SU-DHL-6 (cell line): ENCODE data around the gene NKTR.
"Not testable (repeated sequence)": the region's sequence is repeated elsewhere in the genome, so short reads cannot be mapped to it uniquely, and the experiment has no call there.

Experiments used
- H2AFZ ChIP-seq: fragments of 200-600 bp; sonication (generic); 2 replicates; pipeline ENCODE4 v1.6.1; 2014; ENCODE audit warnings: low read depth, mild to moderate bottlenecking, moderate library complexity, mixed read lengths, antibody characterized with exemption, low read length; ENCODE audit not compliant: severe bottlenecking
- H3F3A ChIP-seq: fragments of 200-600 bp; shearing (Covaris generic); 2 replicates; pipeline ENCODE4 v1.6.0; 2016; ENCODE audit warnings: antibody characterized with exemption, mild to moderate bottlenecking; ENCODE audit not compliant: insufficient read depth
- H3K27ac ChIP-seq: fragments of 200-600 bp; sonication (generic); 2 replicates; pipeline ENCODE4 v1.5.1; 2016; ENCODE audit warnings: low read depth, mild to moderate bottlenecking, low read length, moderate library complexity, mixed read lengths
- H3K27me3 ChIP-seq: fragments of 200-600 bp; sonication (generic), shearing (Covaris generic); 2 replicates; pipeline ENCODE4 v1.6.0; 2014; ENCODE audit warnings: mild to moderate bottlenecking, low read length
- H3K36me3 ChIP-seq: fragments of 200-600 bp; sonication (generic); 2 replicates; pipeline ENCODE4 v1.6.1; 2014; ENCODE audit warnings: mild to moderate bottlenecking, low read length, mixed read lengths
- H3K4me2 ChIP-seq: fragments of 300-600, 200-600 bp; shearing (Covaris generic), sonication (generic); 2 replicates; pipeline ENCODE4 v1.6.0; 2014; ENCODE audit warnings: low read length, low read depth, mild to moderate bottlenecking; ENCODE audit not compliant: poor library complexity, severe bottlenecking
- H3K4me3 ChIP-seq: fragments of 200-600 bp; sonication (generic); 2 replicates; pipeline ENCODE4 v1.5.1; 2014; ENCODE audit warnings: antibody characterized with exemption, low read length, mild to moderate bottlenecking, mixed read lengths; ENCODE audit not compliant: insufficient read depth, poor library complexity, severe bottlenecking
- H3K79me2 ChIP-seq: fragments of 200-600 bp; sonication (generic); 2 replicates; pipeline ENCODE4 v1.6.1; 2014; ENCODE audit warnings: mild to moderate bottlenecking, low read length, moderate library complexity; ENCODE audit not compliant: insufficient read depth
- H3K9ac ChIP-seq: fragments of 200-600 bp; sonication (generic); 2 replicates; pipeline ENCODE4 v1.7.0; 2014; ENCODE audit warnings: mild to moderate bottlenecking, low read length
- H3K9me2 ChIP-seq: fragments of 200-600 bp; sonication (generic); replicated peaks from 2 replicates; pipeline ENCODE4 v1.6.1; 2014; ENCODE audit warnings: low read length; ENCODE audit not compliant: insufficient read depth
- H3K9me3 ChIP-seq: fragments of 200-600 bp; sonication (generic); 2 replicates; pipeline ENCODE4 v1.6.1; 2014; ENCODE audit warnings: low read length, mixed read lengths; ENCODE audit not compliant: insufficient read depth
- H4K20me1 ChIP-seq: fragments of 200-600 bp; sonication (generic); 2 replicates; pipeline ENCODE4 v1.6.1; 2014; ENCODE audit warnings: low read depth, mild to moderate bottlenecking, antibody characterized with exemption, low read length, moderate library complexity, mixed read lengths
- EZH2phosphoT487 ChIP-seq: fragments of 200-600 bp; sonication (generic), shearing (Covaris generic); conservative IDR thresholded peaks from 2 replicates; pipeline ENCODE4 v1.6.1; 2018; ENCODE audit warnings: mild to moderate bottlenecking, antibody characterized with exemption, low read length, moderate library complexity, mixed read lengths
- TF ChIP-seq, protein P1 (sequence below): fragments of 200-600 bp; sonication (generic); IDR thresholded peaks from one replicate; pipeline ENCODE4 v1.5.1; 2017; ENCODE audit warnings: antibody characterized with exemption, mild to moderate bottlenecking, low read length, moderate library complexity; ENCODE audit not compliant: insufficient read depth, poor library complexity, severe bottlenecking

NKTR gene

GRCh38 chr3:42591811-42592210 lies 8.7 kb upstream of the NKTR start:
- peaks cover 41% of the 10 kb centered on the region for H3K79me2 ChIP-seq
- H3K36me3 ChIP-seq, result peaks cover 25% of the 10 kb centered on the region

DNA sequence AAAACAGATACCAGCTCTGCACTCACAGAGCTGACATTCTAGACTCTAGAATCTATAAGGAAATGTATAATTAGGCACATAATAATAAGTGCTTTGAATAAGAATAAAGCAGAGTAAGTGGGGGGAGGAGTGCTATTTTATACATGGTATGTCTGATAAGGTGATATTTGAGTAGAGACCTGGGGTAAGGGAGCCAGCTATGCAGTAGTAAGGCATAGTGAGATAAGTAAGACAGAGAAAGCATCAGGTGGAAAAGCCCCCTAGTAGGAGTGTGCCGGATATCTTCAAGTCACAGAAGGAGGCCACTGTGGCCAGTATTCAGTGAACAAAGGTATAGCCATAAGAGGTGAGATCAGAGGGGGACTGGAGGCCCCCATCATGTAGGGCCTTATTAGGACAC lies 6.9 kb upstream of the NKTR start:
- Histone ChIP-seq H3K9me3 (no peaks in the 10 kb centered on the region), H3K27ac (no peak overlapping the region), H3K4me3 (no peak overlapping the region), H3K9me2 (no peaks in the 10 kb centered on the region), H3K79me2 (peaks cover 41% of the 10 kb centered on the region), H3K36me3 (peaks cover 25% of the 10 kb centered on the region), H4K20me1 (0 out of 2 replicates have a peak, but pooled peaks cover 4% of the 10 kb centered on the region), H3K27me3 (no peaks in the 10 kb centered on the region), H3K4me2 (peak overlapping the region; percentile 11), H3F3A (peaks cover 42% of the 10 kb centered on the region), H3K9ac (no peak overlapping the region), H2AFZ (no peak overlapping the region)
- TF ChIP-seq EZH2phosphoT487, result no peak
- TF ChIP-seq, protein P1, sequence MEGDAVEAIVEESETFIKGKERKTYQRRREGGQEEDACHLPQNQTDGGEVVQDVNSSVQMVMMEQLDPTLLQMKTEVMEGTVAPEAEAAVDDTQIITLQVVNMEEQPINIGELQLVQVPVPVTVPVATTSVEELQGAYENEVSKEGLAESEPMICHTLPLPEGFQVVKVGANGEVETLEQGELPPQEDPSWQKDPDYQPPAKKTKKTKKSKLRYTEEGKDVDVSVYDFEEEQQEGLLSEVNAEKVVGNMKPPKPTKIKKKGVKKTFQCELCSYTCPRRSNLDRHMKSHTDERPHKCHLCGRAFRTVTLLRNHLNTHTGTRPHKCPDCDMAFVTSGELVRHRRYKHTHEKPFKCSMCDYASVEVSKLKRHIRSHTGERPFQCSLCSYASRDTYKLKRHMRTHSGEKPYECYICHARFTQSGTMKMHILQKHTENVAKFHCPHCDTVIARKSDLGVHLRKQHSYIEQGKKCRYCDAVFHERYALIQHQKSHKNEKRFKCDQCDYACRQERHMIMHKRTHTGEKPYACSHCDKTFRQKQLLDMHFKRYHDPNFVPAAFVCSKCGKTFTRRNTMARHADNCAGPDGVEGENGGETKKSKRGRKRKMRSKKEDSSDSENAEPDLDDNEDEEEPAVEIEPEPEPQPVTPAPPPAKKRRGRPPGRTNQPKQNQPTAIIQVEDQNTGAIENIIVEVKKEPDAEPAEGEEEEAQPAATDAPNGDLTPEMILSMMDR, result no peak

More at GRCh38 chr3:42591811-42592210, 8.7 kb upstream of the NKTR start:
- Histone ChIP-seq H3K4me2 (peak overlapping the region; percentile 97), H3K9me2 (no peaks in the 10 kb centered on the region), H3K9me3 (no peaks in the 10 kb centered on the region), H2AFZ (no peak overlapping the region), H3K4me3 (peak overlapping the region; percentile 85), H3K27me3 (no peaks in the 10 kb centered on the region), H4K20me1 (0 out of 2 replicates have a peak, but pooled peaks cover 4% of the 10 kb centered on the region), H3K27ac (peak overlapping the region; percentile 70; the same call in 1 of the 2 replicates), H3K9ac (peak overlapping the region; percentile 94), H3F3A (peaks cover 38% of the 10 kb centered on the region)
- TF ChIP-seq, protein P1, result no peak
- no peak for TF ChIP-seq EZH2phosphoT487

DNA sequence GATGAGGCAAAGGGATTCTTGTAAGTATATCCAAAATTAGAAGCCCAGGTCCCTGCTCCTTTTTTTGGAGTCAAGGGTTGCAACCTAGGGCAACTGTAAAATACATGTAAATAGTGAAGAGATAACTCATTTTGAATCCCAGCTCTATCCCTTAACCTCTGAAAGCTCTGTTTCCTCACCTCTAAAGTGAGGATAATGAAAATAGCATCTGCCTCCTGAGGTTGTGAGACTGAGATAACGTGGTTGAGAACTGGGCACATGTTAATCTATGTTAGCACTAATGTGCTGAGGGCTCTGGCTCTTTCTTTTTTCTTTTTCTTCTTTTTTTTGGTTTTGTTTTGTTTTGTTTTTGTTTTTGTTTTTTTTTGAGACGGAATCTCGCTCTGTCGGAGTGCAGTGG lies 4.8 kb upstream of the NKTR start:
- H3K36me3 ChIP-seq, result peaks cover 25% of the 10 kb centered on the region
- H3K79me2 ChIP-seq, result peaks cover 41% of the 10 kb centered on the region
- H2AFZ ChIP-seq, result no peak overlapping the region

GRCh38 chr3:42597098-42597497 lies 3.4 kb upstream of the NKTR start:
- H3K4me3 ChIP-seq, H3K27ac ChIP-seq, H3K9me2 ChIP-seq, H3K9me3 ChIP-seq, H3K27me3 ChIP-seq, H3K4me2 ChIP-seq, H4K20me1 ChIP-seq, H2AFZ ChIP-seq, H3K9ac ChIP-seq: not testable (repeated sequence)
- peaks cover 25% of the 10 kb centered on the region for H3K36me3 ChIP-seq
- H3K79me2 ChIP-seq, result peaks cover 42% of the 10 kb centered on the region
- peaks cover 49% of the 10 kb centered on the region for H3F3A ChIP-seq

More for the DNA sequence above, 4.8 kb upstream of the NKTR start:
- no peak for TF ChIP-seq EZH2phosphoT487
- TF ChIP-seq, protein P1, result no peak
- Histone ChIP-seq H3K9me2 (no peaks in the 10 kb centered on the region), H3K4me2 (no peak overlapping the region), H3K9ac (no peak overlapping the region), H3F3A (peaks cover 49% of the 10 kb centered on the region), H3K4me3 (no peak overlapping the region), H3K9me3 (no peaks in the 10 kb centered on the region), H3K27ac (no peak overlapping the region), H3K27me3 (no peaks in the 10 kb centered on the region), H4K20me1 (0 out of 2 replicates have a peak, but pooled peaks cover 4% of the 10 kb centered on the region)
